K562 (cell line): ENCODE measurements around the gene LY6G6D. TPM values are rescaled to one million over a fixed set of nuclear protein-coding genes. Genes with fewer than 3 reads are reported as not detected.

Experiments used
- ATF4 ChIP-seq: fragments of 450-650 bp; formaldehyde crosslinking; IDR thresholded peaks from 2 replicates; pipeline ENCODE4 v1.4.0; 2022; ENCODE audit warnings: mild to moderate bottlenecking, moderate library complexity
- CBFA2T2 ChIP-seq: fragments of 450-650 bp; conservative IDR thresholded peaks from 2 replicates; pipeline ENCODE4 v1.6.1; 2017; ENCODE audit warnings: mild to moderate bottlenecking
- GABPA ChIP-seq: fragments of 200-800 bp; sonication (Bioruptor generic); conservative IDR thresholded peaks from 2 replicates; pipeline ENCODE4 v1.6.1; 2016; ENCODE audit warnings: low read depth, missing genetic modification characterization, missing compliant biosample characterization
- NKRF ChIP-seq: fragments of 450-650 bp; IDR thresholded peaks from 2 replicates; pipeline ENCODE4 v1.6.1; 2016; ENCODE audit warnings: borderline replicate concordance
- POLR2AphosphoS2 ChIP-seq: IDR thresholded peaks from 2 replicates; pipeline ENCODE4 v1.6.1; 2012; ENCODE audit warnings: low read length, improper control_type of control experiment
- RAD21 ChIP-seq, 2 experiments: fragments of 250-450 bp in 1 of 2; fragments of 450-650 bp in 1 of 2; sonication (Bioruptor Pico) in 1 of 2; formaldehyde crosslinking in 1 of 2; IDR thresholded peaks in 1 of 2; conservative IDR thresholded peaks in 1 of 2; 2 replicates each; pipeline versions ENCODE4 v1.4.0 to v1.8.0; 2020 to 2022; ENCODE audit warnings: mild to moderate bottlenecking in 2 of 2, moderate library complexity in 1 of 2
- RAD51 ChIP-seq: fragments of 450-650 bp; IDR thresholded peaks from 2 replicates; pipeline ENCODE4 v1.7.1; 2016; ENCODE audit warnings: low read depth, mild to moderate bottlenecking, borderline replicate concordance
- RREB1 ChIP-seq: fragments of 250-450 bp; sonication (Bioruptor Pico); IDR thresholded peaks from 2 replicates; pipeline ENCODE4 v1.4.0; 2020
- SMARCA5 ChIP-seq: fragments of 450-650 bp; IDR thresholded peaks from 2 replicates; pipeline ENCODE4 v1.6.1; 2016
- SPI1 ChIP-seq: IDR thresholded peaks from 2 replicates; pipeline ENCODE4 v1.6.1; 2011; ENCODE audit warnings: low read depth, low read length, control low read depth, borderline replicate concordance
- TAF7 ChIP-seq: fragments of 450-650 bp; IDR thresholded peaks from 2 replicates; pipeline ENCODE4 v1.6.1; 2016; ENCODE audit warnings: missing genetic modification characterization, missing compliant biosample characterization
- TBL1XR1 ChIP-seq, 2 experiments: IDR thresholded peaks; 2 replicates each; pipeline ENCODE4 v1.6.1; 2012; ENCODE audit warnings: improper control_type of control experiment in 2 of 2, low read length in 2 of 2, mild to moderate bottlenecking in 1 of 2
- ZBTB2 ChIP-seq: fragments of 450-650 bp; IDR thresholded peaks from 2 replicates; pipeline ENCODE4 v1.6.1; 2016; ENCODE audit warnings: antibody characterized with exemption
- ZBTB26 ChIP-seq: fragments of 450-650 bp; formaldehyde crosslinking; IDR thresholded peaks from 2 replicates; pipeline ENCODE4 v1.4.0; 2022; ENCODE audit warnings: missing genetic modification characterization
- ZNF79 ChIP-seq: fragments of 250-450 bp; sonication (Bioruptor Pico); IDR thresholded peaks from 2 replicates; pipeline ENCODE4 v1.4.0; 2020; ENCODE audit warnings: low read depth, mild to moderate bottlenecking, moderate library complexity
- polyA plus RNA-seq, 8 experiments: library from polyadenylated mRNA; depleted of rRNA in 4 of 8; stranded (reverse) in 5 of 8; unstranded in 3 of 8; fragments of >200 nt; fragmentation: Nextera tagmentation in 2 of 8; fragmentation: Illumina TruSeq in 1 of 8; extraction: Ambion mirVana in 2 of 8; extraction: Trizol in 1 of 8; gene quantifications; 2 replicates each; pipeline versions ENCODE4 v1.2.1 to v1.2.3, GENCODE V29; 2011 to 2014; ENCODE audit warnings: inconsistent platforms in 1 of 8, missing spikeins in 1 of 8
- total RNA-seq, 7 experiments: library from RNA; depleted of rRNA in 6 of 7; stranded (reverse); fragments of >200 nt in 6 of 7; fragmentation: Illumina TruSeq in 2 of 7; extraction: Trizol in 2 of 7; gene quantifications; 2 replicates each; pipeline versions ENCODE4 v1.2.1 to v1.2.3, GENCODE V29; 2011 to 2021; ENCODE audit warnings: low replicate concordance in 1 of 7

LY6G6D gene
- total and polyA plus RNA-seq, 9 of the 15 experiments (the other 6 are each of a cell fraction or from before 2014, with no cell fraction given): 0.30 to 0.38 TPM; not detected in 7

GRCh38 chr6:31725502-31726350 lies 10.6 kb downstream of the LY6G6D start (continued):
- TF ChIP-seq ZBTB2: peak; percentile 74; the same call in 1 of the 2 replicates
- peak; percentile 35 for TF ChIP-seq NKRF
- 0 out of 4 replicates have a peak, but pooled peaks of 1 of the 2 experiments have one; percentile 14 for TF ChIP-seq TBL1XR1 (IDR thresholded peaks at IDR 0.05; ENCODE audit: low read length in 2 of 2)
- TF ChIP-seq POLR2AphosphoS2: no peak
- TF ChIP-seq CBFA2T2: no peak; the same call in 1 of the 2 replicates
- peak; percentile 87 for TF ChIP-seq ZBTB26 (CRISPR knock-in tag)
- TF ChIP-seq ZNF79 (CRISPR knock-in tag): 0 out of 2 replicates have a peak, but pooled peaks have one; percentile 50
- no peak for TF ChIP-seq TAF7
- peak; percentile 22; the same call in 1 of the 2 replicates for TF ChIP-seq RAD51
- TF ChIP-seq GABPA (tag): no peak
- TF ChIP-seq ATF4 (CRISPR knock-in tag): peak; percentile 62
- no peak; the same call in none of the 2 replicates for TF ChIP-seq SMARCA5
- TF ChIP-seq SPI1: peak; percentile 86
- peak in 1 of 2 experiments; percentile 30; a peak in 1 of 4 replicates for TF ChIP-seq RAD21 (CRISPR knock-in tag; conservative IDR thresholded peaks at IDR 0.05 in 1 of 2, IDR thresholded peaks at IDR 0.05 in 1 of 2)
- peak; percentile 62 for TF ChIP-seq RREB1 (CRISPR knock-in tag)
